Neural progenitor cell (in vitro differentiated cells): ENCODE measurements around the gene NEB. TPM values are rescaled to one million over a fixed set of nuclear protein-coding genes. Genes with fewer than 3 reads are reported as not detected.
"Not testable (repeated sequence)": the region's sequence is repeated elsewhere in the genome, so short reads cannot be mapped to it uniquely, and the experiment has no call there.

Experiments
- DNase-seq: peaks from one replicate; pipeline ENCODE4 v3.0.0-alpha.2; 2016; ENCODE audit warnings: low spot score
- H2AFZ ChIP-seq: fragments of 200-600 bp; sonication (generic); replicated peaks from 2 replicates; pipeline ENCODE4 v1.6.1; 2016; ENCODE audit warnings: antibody characterized with exemption
- H3F3A ChIP-seq: fragments of 200-600 bp; sonication (generic); 2 replicates; pipeline ENCODE4 v1.6.1; 2016; ENCODE audit warnings: antibody characterized with exemption, low read depth
- H3K27ac ChIP-seq: fragments of 200-600 bp; sonication (generic); 2 replicates; pipeline ENCODE4 v1.5.1; 2016; ENCODE audit warnings: mild to moderate bottlenecking
- H3K27me3 ChIP-seq: fragments of 200-600 bp; sonication (generic); 2 replicates; pipeline ENCODE4 v1.6.1; 2016; ENCODE audit warnings: mild to moderate bottlenecking, moderate library complexity
- H3K36me3 ChIP-seq: fragments of 200-600 bp; sonication (generic); 2 replicates; pipeline ENCODE4 v1.5.1; 2016
- H3K4me1 ChIP-seq: fragments of 200-600 bp; sonication (generic); 2 replicates; pipeline ENCODE4 v1.6.1; 2016; ENCODE audit warnings: mixed run types
- H3K4me2 ChIP-seq: fragments of 200-600 bp; sonication (generic); 2 replicates; pipeline ENCODE4 v1.6.1; 2016
- H3K4me3 ChIP-seq: fragments of 200-600 bp; sonication (generic); 2 replicates; pipeline ENCODE4 v1.5.1; 2016
- H3K79me2 ChIP-seq: fragments of 200-600 bp; sonication (generic); 2 replicates; pipeline ENCODE4 v1.6.1; 2016; ENCODE audit warnings: low read depth
- H3K9ac ChIP-seq: fragments of 200-600 bp; sonication (generic); 2 replicates; pipeline ENCODE4 v1.6.1; 2016
- H3K9me3 ChIP-seq: fragments of 200-600 bp; sonication (generic); 2 replicates; pipeline ENCODE4 v1.5.1; 2016; ENCODE audit warnings: low read depth
- H4K20me1 ChIP-seq: fragments of 200-600 bp; sonication (generic); 2 replicates; pipeline ENCODE4 v1.6.1; 2016; ENCODE audit warnings: low read depth
- H3K27ac Mint-ChIP-seq: 3 replicates; pipeline ENCODE4 v1.8.0; 2021; ENCODE audit warnings: mixed read lengths
- H3K27me3 Mint-ChIP-seq: 2 replicates; pipeline ENCODE4 v1.8.0; 2022; ENCODE audit warnings: low read depth, mild to moderate bottlenecking, inconsistent platforms, moderate library complexity, mixed read lengths; ENCODE audit not compliant: insufficient read depth
- H3K36me3 Mint-ChIP-seq: 3 replicates; pipeline ENCODE4 v1.8.0; 2021; ENCODE audit warnings: mixed read lengths
- H3K4me1 Mint-ChIP-seq: 3 replicates; pipeline ENCODE4 v1.8.0; 2021; ENCODE audit warnings: mixed read lengths
- H3K4me3 Mint-ChIP-seq: 3 replicates; pipeline ENCODE4 v1.8.0; 2021; ENCODE audit warnings: mild to moderate bottlenecking, moderate library complexity, mixed read lengths
- H3K9me3 Mint-ChIP-seq: 3 replicates; pipeline ENCODE4 v1.8.0; 2020; ENCODE audit warnings: mixed read lengths
- EZH2 ChIP-seq: fragments of 200-600 bp; sonication (generic); IDR thresholded peaks from 2 replicates; pipeline ENCODE4 v1.6.1; 2017; ENCODE audit warnings: antibody characterized with exemption, mild to moderate bottlenecking, moderate library complexity
- EZH2phosphoT487 ChIP-seq: fragments of 200-600 bp; sonication (generic); IDR thresholded peaks from 2 replicates; pipeline ENCODE4 v1.6.1; 2017; ENCODE audit warnings: antibody characterized with exemption
- total RNA-seq: library from RNA; depleted of rRNA; stranded (reverse); fragments of >200 nt; gene quantifications from 2 replicates; pipeline ENCODE4 v1.2.3, GENCODE V29; 2015; ENCODE audit warnings: low replicate concordance
- TF ChIP-seq, protein P1 (sequence below): fragments of 200-600 bp; sonication (generic); IDR thresholded peaks from 2 replicates; pipeline ENCODE4 v1.5.1; 2017; ENCODE audit warnings: antibody characterized with exemption, mild to moderate bottlenecking

NEB gene
- total RNA-seq, 1 donor from 2014 or later: 0.49 TPM

DNA sequence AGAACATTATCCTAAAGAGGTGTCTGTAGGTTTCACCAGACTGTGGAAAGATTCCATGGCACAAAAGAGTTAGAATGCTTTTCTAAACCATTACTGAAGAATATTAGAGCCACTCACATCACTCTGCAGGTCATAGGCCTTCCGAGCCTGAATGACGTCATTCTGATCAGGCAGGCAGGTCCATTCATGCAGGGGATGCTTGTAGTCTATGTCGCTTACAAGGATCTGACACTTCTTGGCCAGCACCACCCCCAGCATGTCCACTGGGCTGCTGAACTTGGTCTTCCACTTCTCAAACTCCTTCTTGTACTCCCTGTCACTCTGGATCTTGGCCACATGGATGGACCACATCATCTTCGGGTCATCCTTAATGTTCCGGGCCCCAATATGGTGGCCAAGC, 120.1 kb downstream of the NEB start:
- TF ChIP-seq EZH2 (no peak), EZH2phosphoT487 (no peak)
- TF ChIP-seq, protein P1, sequence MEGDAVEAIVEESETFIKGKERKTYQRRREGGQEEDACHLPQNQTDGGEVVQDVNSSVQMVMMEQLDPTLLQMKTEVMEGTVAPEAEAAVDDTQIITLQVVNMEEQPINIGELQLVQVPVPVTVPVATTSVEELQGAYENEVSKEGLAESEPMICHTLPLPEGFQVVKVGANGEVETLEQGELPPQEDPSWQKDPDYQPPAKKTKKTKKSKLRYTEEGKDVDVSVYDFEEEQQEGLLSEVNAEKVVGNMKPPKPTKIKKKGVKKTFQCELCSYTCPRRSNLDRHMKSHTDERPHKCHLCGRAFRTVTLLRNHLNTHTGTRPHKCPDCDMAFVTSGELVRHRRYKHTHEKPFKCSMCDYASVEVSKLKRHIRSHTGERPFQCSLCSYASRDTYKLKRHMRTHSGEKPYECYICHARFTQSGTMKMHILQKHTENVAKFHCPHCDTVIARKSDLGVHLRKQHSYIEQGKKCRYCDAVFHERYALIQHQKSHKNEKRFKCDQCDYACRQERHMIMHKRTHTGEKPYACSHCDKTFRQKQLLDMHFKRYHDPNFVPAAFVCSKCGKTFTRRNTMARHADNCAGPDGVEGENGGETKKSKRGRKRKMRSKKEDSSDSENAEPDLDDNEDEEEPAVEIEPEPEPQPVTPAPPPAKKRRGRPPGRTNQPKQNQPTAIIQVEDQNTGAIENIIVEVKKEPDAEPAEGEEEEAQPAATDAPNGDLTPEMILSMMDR: no peak
- Mint-ChIP-seq H3K4me3 (no peak overlapping the region), H3K4me1 (no peaks in the 10 kb centered on the region), H3K9me3 (no peaks in the 10 kb centered on the region), H3K27ac (no peak overlapping the region), H3K27me3 (no peaks in the 10 kb centered on the region), H3K36me3 (no peaks in the 10 kb centered on the region)
- no peaks in the 10 kb centered on the region for H3K4me1 ChIP-seq
- H3K4me3 ChIP-seq: no peak overlapping the region
- H3K27me3 ChIP-seq: no peaks in the 10 kb centered on the region
- no peaks in the 10 kb centered on the region for H3K9me3 ChIP-seq
- no peaks in the 10 kb centered on the region for H3K79me2 ChIP-seq
- H3F3A ChIP-seq: no peaks in the 10 kb centered on the region
- H4K20me1 ChIP-seq: no peaks in the 10 kb centered on the region
- no peak for DNase-seq
- H3K27ac ChIP-seq: no peak overlapping the region
- H3K36me3 ChIP-seq: no peaks in the 10 kb centered on the region
- H2AFZ ChIP-seq: no peak overlapping the region
- no peak overlapping the region for H3K9ac ChIP-seq
- no peak overlapping the region for H3K4me2 ChIP-seq

DNA sequence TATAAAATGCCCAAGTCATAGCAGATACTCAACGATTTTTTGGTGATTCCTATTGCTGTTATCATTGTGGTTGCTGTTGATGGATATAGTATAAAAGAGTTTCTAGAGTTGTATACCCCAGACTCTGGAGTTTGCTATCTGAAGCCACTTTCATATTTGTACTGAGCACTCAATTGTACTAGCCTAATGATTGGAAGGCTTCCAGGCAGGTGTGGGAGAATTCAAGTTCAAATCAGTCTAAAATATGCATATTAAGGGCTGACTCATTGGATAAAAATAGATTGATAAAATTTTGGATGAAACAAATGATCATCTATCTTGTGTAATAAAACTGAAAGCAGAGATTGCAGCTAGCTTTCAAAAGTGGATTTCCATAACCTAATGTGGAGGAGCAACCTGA, 122.9 kb downstream of the NEB start:
- no peaks in the 10 kb centered on the region for H3K9me3 Mint-ChIP-seq
- H3K79me2 ChIP-seq: no peaks in the 10 kb centered on the region
- H3K27me3 ChIP-seq: no peaks in the 10 kb centered on the region
- H2AFZ ChIP-seq: no peak overlapping the region
- no peaks in the 10 kb centered on the region for H3K36me3 ChIP-seq
- no peaks in the 10 kb centered on the region for H4K20me1 ChIP-seq
- no peak overlapping the region for H3K4me3 ChIP-seq
- DNase-seq: no peak
- H3K9ac ChIP-seq: no peak overlapping the region
- no peaks in the 10 kb centered on the region for H3K36me3 Mint-ChIP-seq
- H3K4me2 ChIP-seq: no peak overlapping the region
- no peaks in the 10 kb centered on the region for H3K4me1 ChIP-seq
- H3K27ac ChIP-seq: no peak overlapping the region
- H3K4me3 Mint-ChIP-seq: no peak overlapping the region
- no peaks in the 10 kb centered on the region for H3F3A ChIP-seq
- no peak overlapping the region for H3K27ac Mint-ChIP-seq
- no peaks in the 10 kb centered on the region for H3K9me3 ChIP-seq
- TF ChIP-seq EZH2phosphoT487 (no peak), EZH2 (no peak)
- TF ChIP-seq, protein P1: no peak
- no peaks in the 10 kb centered on the region for H3K27me3 Mint-ChIP-seq
- H3K4me1 Mint-ChIP-seq: no peaks in the 10 kb centered on the region

DNA sequence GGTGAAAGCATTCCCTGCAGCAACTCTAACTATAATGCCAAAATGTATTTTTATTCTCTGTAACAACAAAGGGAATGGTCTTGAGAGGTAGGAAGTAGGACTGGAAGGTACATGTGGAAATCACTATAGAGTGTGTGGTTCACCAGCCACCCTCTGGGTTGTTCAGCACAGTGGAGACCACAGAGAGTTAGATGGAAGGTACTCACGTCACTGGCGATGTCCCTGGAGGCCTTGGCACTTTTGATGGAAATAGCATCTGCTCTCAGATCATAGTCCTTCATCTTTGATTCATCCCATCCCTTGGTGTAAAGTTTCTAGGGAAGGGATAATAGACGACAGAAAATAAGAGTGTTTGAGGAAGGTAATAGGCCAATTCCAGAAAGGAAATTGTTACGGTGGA, 124.0 kb downstream of the NEB start:
- Mint-ChIP-seq H3K4me3 (no peak overlapping the region), H3K27ac (no peak overlapping the region), H3K27me3 (no peaks in the 10 kb centered on the region), H3K9me3 (no peaks in the 10 kb centered on the region), H3K36me3 (no peaks in the 10 kb centered on the region), H3K4me1 (no peaks in the 10 kb centered on the region)
- no peaks in the 10 kb centered on the region for H3K79me2 ChIP-seq
- no peaks in the 10 kb centered on the region for H4K20me1 ChIP-seq
- DNase-seq: no peak
- H3K4me1 ChIP-seq: no peaks in the 10 kb centered on the region
- H3K4me2 ChIP-seq: no peak overlapping the region
- H3K36me3 ChIP-seq: no peaks in the 10 kb centered on the region
- no peaks in the 10 kb centered on the region for H3F3A ChIP-seq
- H3K9ac ChIP-seq: no peak overlapping the region
- H2AFZ ChIP-seq: no peak overlapping the region
- no peaks in the 10 kb centered on the region for H3K9me3 ChIP-seq
- H3K4me3 ChIP-seq: no peak overlapping the region
- H3K27me3 ChIP-seq: no peaks in the 10 kb centered on the region
- TF ChIP-seq EZH2 (no peak), EZH2phosphoT487 (no peak)
- TF ChIP-seq, protein P1: no peak
- no peak overlapping the region for H3K27ac ChIP-seq

DNA sequence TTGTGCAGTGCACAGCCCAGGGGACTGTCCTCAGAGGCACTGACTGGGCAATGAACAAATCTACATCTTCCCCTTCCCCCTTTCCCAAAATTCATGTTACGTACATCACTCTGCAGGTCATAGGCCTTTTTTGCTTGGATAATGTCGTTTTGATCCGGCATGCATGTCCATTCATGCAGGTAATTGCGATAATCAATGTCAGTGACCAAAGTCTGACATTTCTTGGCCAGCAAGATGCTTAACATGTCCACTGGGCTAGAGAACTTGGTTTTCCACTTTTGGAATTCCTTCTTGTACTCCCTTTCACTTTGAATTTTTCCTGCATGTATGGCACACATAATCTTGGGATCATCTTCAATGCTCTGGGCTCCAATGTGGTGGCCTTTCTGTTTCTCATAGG, 124.6 kb downstream of the NEB start:
- Histone ChIP-seq H3K27ac (no peak overlapping the region), H3F3A (no peaks in the 10 kb centered on the region), H3K9ac (no peak overlapping the region), H3K9me3 (no peaks in the 10 kb centered on the region), H3K27me3 (no peaks in the 10 kb centered on the region), H3K79me2 (no peaks in the 10 kb centered on the region), H3K4me1 (no peaks in the 10 kb centered on the region), H3K36me3 (no peaks in the 10 kb centered on the region), H4K20me1 (no peaks in the 10 kb centered on the region), H3K4me3 (no peak overlapping the region), H3K4me2 (no peak overlapping the region), H2AFZ (no peak overlapping the region)
- no peaks in the 10 kb centered on the region for H3K9me3 Mint-ChIP-seq
- TF ChIP-seq EZH2 (no peak), EZH2phosphoT487 (no peak)
- TF ChIP-seq, protein P1: no peak
- no peaks in the 10 kb centered on the region for H3K27me3 Mint-ChIP-seq
- no peak for DNase-seq
- no peak overlapping the region for H3K4me3 Mint-ChIP-seq
- no peak overlapping the region for H3K27ac Mint-ChIP-seq
- no peaks in the 10 kb centered on the region for H3K36me3 Mint-ChIP-seq
- H3K4me1 Mint-ChIP-seq: no peaks in the 10 kb centered on the region

DNA sequence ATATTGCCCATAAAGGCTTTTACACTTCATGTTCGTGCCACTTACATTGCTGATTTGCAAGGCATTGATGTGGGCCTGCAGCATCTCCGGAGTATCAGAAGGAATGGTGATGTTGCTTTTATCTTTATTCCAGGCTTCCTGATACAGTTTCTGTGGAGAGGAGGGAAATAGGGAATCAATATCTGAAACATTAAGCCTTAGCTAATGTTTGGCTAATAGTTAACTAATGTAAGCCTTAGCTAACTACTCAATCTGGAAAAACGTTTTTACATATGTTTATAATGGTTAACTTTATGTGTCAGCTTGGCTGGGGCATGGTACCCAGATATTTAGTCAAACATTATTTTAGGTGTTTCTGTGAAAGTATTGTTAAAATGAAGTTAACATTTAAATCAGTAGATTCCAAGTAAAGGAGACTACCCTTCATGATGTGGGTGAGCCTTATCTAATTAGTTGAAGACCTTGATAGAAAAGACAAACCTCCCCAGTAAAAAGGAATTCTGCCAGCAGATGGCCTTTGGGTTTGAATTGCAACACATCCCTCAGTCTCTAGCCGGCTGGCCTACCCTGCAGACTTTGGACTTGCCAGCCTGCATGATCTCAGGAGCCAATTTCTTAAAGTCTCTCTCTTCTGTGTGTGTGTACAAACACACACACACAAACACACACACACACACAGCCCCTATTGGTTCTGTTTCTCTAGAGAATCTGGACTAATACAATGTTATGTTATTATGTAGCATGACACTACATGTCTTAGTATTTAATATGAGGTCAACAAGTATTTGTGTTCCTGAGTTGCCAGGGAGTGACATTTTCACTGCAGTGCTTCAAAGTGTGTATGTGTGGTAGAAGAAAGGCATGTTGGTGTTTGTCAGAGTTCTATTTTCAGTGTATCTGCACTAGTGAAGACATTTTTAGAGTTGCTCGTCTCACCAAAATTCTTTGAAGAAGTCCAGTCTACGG, 126.5 kb downstream of the NEB start:
- H3K27ac Mint-ChIP-seq, H2AFZ ChIP-seq, H3K9me3 ChIP-seq, H3K9ac ChIP-seq, H3K4me2 ChIP-seq, DNase-seq, H3K27me3 ChIP-seq, H3K4me3 Mint-ChIP-seq, H3K9me3 Mint-ChIP-seq, H3K36me3 ChIP-seq, H3K4me1 Mint-ChIP-seq, H3K4me1 ChIP-seq, H3K27me3 Mint-ChIP-seq, H4K20me1 ChIP-seq, H3K79me2 ChIP-seq, H3K4me3 ChIP-seq, H3F3A ChIP-seq, H3K27ac ChIP-seq, H3K36me3 Mint-ChIP-seq: not testable (repeated sequence)
